ENCODE measurements around the gene ASB13.

Gene ASB13

GRCh38 chr10:5620223-5620721 is 46.1 kb downstream of the ASB13 start:
- no peak overlapping the region for H3K4me3 ChIP-seq (ENCODE audit: low read depth, low read length)
- CTCF ChIA-PET: interaction anchor here (4.2 to 27.7 kb wide), 3 partner anchors 12 to 181 kb away, joined by 22 to 1068 read pairs (median 83); no protein-coding TSS in a partner anchor
- DNase-seq (ENCODE audit: low read depth, low spot score): no peak
- TF ChIP-seq CTCF (IDR thresholded peaks at IDR 0.05; ENCODE audit: insufficient read depth, low read length, missing control alignments): no peak
- POLR2A ChIA-PET: no interaction called here

GRCh38 chr10:5619362-5620211 is 46.8 kb downstream of the ASB13 start:
- ChIA-PET CTCF (interaction anchor here (1.1 to 27.7 kb wide), 3 partner anchors 13 to 180 kb away, joined by 3 to 1068 read pairs (median 83); no protein-coding TSS in a partner anchor), POLR2A (interaction anchor here (1.7 kb wide), 1 partner anchor 173 kb away, joined by 5 read pairs; no protein-coding TSS in a partner anchor)
- H3K4me3 ChIP-seq (ENCODE audit: low read depth, low read length): no peak overlapping the region
- no peak for TF ChIP-seq CTCF (IDR thresholded peaks at IDR 0.05; ENCODE audit: insufficient read depth, low read length, missing control alignments)
- DNase-seq (ENCODE audit: low read depth, low spot score): no peak

GRCh38 chr10:5618829-5619228 is 47.6 kb downstream of the ASB13 start:
- CTCF ChIA-PET: interaction anchor here (1.0 to 27.7 kb wide), 5 partner anchors 14 to 179 kb away, joined by 3 to 1068 read pairs (median 3); no protein-coding TSS in a partner anchor
- TF ChIP-seq CTCF (IDR thresholded peaks at IDR 0.05; ENCODE audit: insufficient read depth, low read length, missing control alignments): no peak
- DNase-seq (ENCODE audit: low read depth, low spot score): no peak
- H3K4me3 ChIP-seq (ENCODE audit: low read depth, low read length): no peak overlapping the region
- POLR2A ChIA-PET: interaction anchor here (1.7 kb wide), 1 partner anchor 172 kb away, joined by 5 read pairs; no protein-coding TSS in a partner anchor

- no peak for TF ChIP-seq CTCF (IDR thresholded peaks at IDR 0.05; ENCODE audit: insufficient read depth, low read length, missing control alignments)
- DNase-seq (ENCODE audit: low read depth, low spot score): no peak
- CTCF ChIA-PET: interaction anchor here (1.0 to 27.7 kb wide), 4 partner anchors 14 to 178 kb away, joined by 3 to 1068 read pairs (median 43); no protein-coding TSS in a partner anchor
- POLR2A ChIA-PET: interaction anchor here (1.7 kb wide), 1 partner anchor 172 kb away, joined by 5 read pairs; no protein-coding TSS in a partner anchor
- no peak overlapping the region for H3K4me3 ChIP-seq (ENCODE audit: low read depth, low read length)
Observed at GRCh38 chr10:5618042-5618441, 48.4 kb downstream of the ASB13 start.

GRCh38 chr10:5617521-5617920 is 48.9 kb downstream of the ASB13 start:
- CTCF ChIA-PET: interaction anchor here (1.6 to 27.7 kb wide), 3 partner anchors 13 to 178 kb away, joined by 3 to 1068 read pairs (median 83); no protein-coding TSS in a partner anchor

More at GRCh38 chr10:5617521-5617920, 48.9 kb downstream of the ASB13 start:
- no peak overlapping the region for H3K4me3 ChIP-seq (ENCODE audit: low read depth, low read length)
- no peak for DNase-seq (ENCODE audit: low read depth, low spot score)
- TF ChIP-seq CTCF (IDR thresholded peaks at IDR 0.05; ENCODE audit: insufficient read depth, low read length, missing control alignments): no peak
- POLR2A ChIA-PET: no interaction called here

Measured in AG04449 (cell line).